Muscle of leg (tissue), 11 donors: ENCODE data around the gene EYS. TPM values are rescaled to one million over a fixed set of nuclear protein-coding genes. Genes with fewer than 3 reads are reported as not detected.
A peak's percentile ranks its signal among the peaks of the same experiment; 100 is the strongest.

Source experiments
- DNase-seq: peaks from one replicate; pipeline ENCODE4 v3.0.0; 2013
- H3K27ac ChIP-seq: one replicate; pipeline ENCODE4 v1.5.1; 2013; ENCODE audit warnings: mild to moderate bottlenecking, low read length, control low read depth
- H3K27me3 ChIP-seq: one replicate; pipeline ENCODE4 v1.6.1; 2013; ENCODE audit warnings: low read length; ENCODE audit not compliant: control insufficient read depth, insufficient read depth
- H3K36me3 ChIP-seq: one replicate; pipeline ENCODE4 v1.6.1; 2013; ENCODE audit warnings: low read length; ENCODE audit not compliant: control insufficient read depth, insufficient read depth
- H3K4me1 ChIP-seq: one replicate; pipeline ENCODE4 v1.6.1; 2013; ENCODE audit warnings: low read length; ENCODE audit not compliant: control insufficient read depth, insufficient read depth
- H3K4me3 ChIP-seq: one replicate; pipeline ENCODE4 v1.5.1; 2013; ENCODE audit warnings: low read length, control low read depth
- H3K9me3 ChIP-seq: replicated peaks from 2 replicates; pipeline ENCODE4 v1.6.1; 2013; ENCODE audit warnings: low read depth, low read length; ENCODE audit not compliant: control insufficient read depth
- WGBS: methylation state at CpG from one replicate; pipeline ENCODE4 v1.1.5; 2013; ENCODE audit warnings: missing lambda C conversion rate; ENCODE audit not compliant: insufficient coverage; 5-methylcytosine and 5-hydroxymethylcytosine counted together
- polyA plus RNA-seq, 8 donors: library from polyadenylated mRNA; unstranded; fragments of 120-200 nt; gene quantifications; one replicate each; pipeline versions ENCODE4 v1.2.1 to v1.2.3, GENCODE V29; 2013; ENCODE audit warnings: inconsistent platforms in 1 of 8, low replicate concordance in 1 of 8; ENCODE audit not compliant: insufficient read length in 8 of 8, insufficient read depth in 1 of 8
- total RNA-seq: library from RNA; stranded (reverse); fragments of 120-200 nt; gene quantifications from one replicate; pipeline ENCODE4 v1.2.4, GENCODE V29; 2013

EYS gene
- total and polyA plus RNA-seq, 9 donors: 0.24 to 1.1 (median 0.66) TPM

DNA sequence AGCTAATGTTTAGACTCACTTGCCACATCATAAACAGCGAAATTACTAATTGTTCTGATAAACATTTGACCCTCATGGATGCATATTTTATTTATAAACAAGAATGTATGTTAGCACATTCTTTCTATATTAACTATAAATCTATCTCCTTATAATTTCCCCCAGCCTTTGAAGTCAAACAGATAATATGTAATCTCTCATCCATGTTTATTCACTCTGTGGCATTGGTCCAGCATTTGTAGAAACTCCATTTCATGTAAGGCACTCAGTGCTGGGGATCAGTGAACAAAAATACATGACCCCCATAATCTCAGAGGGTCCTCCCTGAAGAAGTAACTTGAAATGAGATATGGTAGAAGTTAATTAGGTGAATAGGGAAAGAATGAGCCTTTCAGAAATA lies 856.9 kb downstream of the EYS start:
- no peaks in the 10 kb centered on the region for H3K27me3 ChIP-seq
- no peak overlapping the region for H3K4me3 ChIP-seq
- H3K36me3 ChIP-seq: no peaks in the 10 kb centered on the region
- DNase-seq: no peak
- no peaks in the 10 kb centered on the region for H3K9me3 ChIP-seq
- no CpG with 5 or more reads among the region's 1 CpG for WGBS
- no peaks in the 10 kb centered on the region for H3K4me1 ChIP-seq
- no peak overlapping the region for H3K27ac ChIP-seq

DNA sequence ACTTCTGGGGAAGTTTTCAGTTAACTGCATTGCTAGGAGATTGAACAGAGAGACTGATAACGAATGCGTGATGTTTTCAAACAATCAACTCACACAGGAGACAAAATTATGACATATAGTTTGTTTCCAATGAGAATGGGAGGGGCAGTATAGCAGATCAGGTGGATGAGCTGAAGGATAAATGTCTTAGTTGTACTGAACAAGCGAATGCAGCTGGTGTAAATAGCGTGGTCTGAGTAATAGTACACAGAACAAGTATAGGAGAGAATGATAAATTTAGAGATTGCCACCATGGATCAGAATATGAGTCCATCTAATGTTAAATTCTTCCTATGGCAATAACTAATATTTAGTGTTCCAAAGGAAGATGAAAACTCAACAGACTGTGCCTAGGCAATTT lies 858.6 kb downstream of the EYS start:
- H3K4me3 ChIP-seq: no peak overlapping the region
- no peaks in the 10 kb centered on the region for H3K36me3 ChIP-seq
- DNase-seq: no peak
- no peak overlapping the region for H3K27ac ChIP-seq
- no peaks in the 10 kb centered on the region for H3K27me3 ChIP-seq
- no peaks in the 10 kb centered on the region for H3K9me3 ChIP-seq
- no CpG with 5 or more reads among the region's 4 CpGs for WGBS
- no peaks in the 10 kb centered on the region for H3K4me1 ChIP-seq

DNA sequence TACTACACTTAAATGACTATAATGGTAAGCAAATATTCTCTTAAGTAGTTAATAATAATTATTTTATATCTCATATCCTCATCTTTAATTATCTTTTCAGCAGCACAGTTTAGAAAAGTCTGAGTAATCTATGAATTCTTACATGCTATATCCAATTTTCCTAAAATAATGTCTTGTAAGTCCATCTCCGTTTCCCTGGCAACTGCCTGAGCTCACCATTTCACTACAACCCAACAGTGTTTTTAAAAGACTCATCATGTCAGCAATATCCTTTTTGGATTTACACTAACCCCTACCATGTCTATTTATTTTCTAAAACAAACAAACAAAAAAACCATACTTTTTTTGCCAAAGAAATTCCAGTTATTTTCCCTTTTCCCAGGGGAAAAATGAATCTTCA lies 859.6 kb downstream of the EYS start:
- Histone ChIP-seq H3K4me3 (no peak overlapping the region), H3K27ac (no peak overlapping the region), H3K4me1 (no peaks in the 10 kb centered on the region), H3K36me3 (no peaks in the 10 kb centered on the region), H3K27me3 (no peaks in the 10 kb centered on the region), H3K9me3 (peaks cover 4% of the 10 kb centered on the region)
- WGBS: 83% methylated on average over 1 of the region's 1 CpG
- peak; percentile 2 for DNase-seq

DNA sequence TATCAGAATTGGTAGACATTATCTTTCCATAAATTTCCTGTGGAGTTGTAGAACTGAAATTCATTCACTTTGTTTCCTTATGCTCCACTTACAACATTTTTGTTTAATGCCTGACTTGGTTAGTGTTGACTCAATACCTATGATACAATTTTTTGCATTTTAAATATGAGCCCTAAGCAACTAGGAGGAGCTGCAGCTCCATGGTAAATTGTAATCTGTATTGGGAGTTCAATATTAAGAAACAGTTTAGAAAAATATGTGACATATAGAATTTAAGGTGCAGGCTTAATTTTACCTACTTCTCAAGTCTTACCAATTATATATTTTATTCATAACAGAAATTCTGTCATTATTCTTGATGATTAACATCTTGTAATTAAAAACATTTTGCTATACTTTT lies 868.3 kb downstream of the EYS start:
- peak; percentile 24 for DNase-seq
- H3K36me3 ChIP-seq: no peaks in the 10 kb centered on the region

DNA sequence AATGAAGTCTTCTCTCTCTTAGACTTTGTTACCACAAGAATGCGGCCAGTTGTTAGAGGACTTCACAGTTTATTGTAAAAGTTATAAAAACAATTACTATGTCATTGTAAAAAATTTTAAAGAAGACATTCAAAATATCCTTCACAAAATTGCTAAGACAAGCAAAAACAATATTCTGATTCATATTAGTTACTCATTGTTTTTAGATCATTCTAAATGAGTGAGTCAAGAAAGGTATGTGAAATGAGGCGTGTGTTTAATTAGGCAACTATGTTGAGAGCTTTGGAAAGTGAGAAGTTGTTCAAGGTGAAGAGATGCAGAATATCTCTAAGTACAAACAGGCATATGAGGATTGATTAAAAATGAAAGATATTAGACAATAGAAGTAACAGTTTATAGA lies 875.3 kb downstream of the EYS start:
- DNase-seq: no peak
- H3K4me1 ChIP-seq: no peaks in the 10 kb centered on the region
- WGBS: no CpG with 5 or more reads among the region's 2 CpGs
- H3K27me3 ChIP-seq: no peaks in the 10 kb centered on the region
- H3K36me3 ChIP-seq: no peaks in the 10 kb centered on the region
- peaks cover 8% of the 10 kb centered on the region for H3K9me3 ChIP-seq
- no peak overlapping the region for H3K4me3 ChIP-seq
- H3K27ac ChIP-seq: no peak overlapping the region

More for the DNA sequence above, 868.3 kb downstream of the EYS start:
- Histone ChIP-seq H3K4me3 (no peak overlapping the region), H3K27me3 (no peaks in the 10 kb centered on the region), H3K9me3 (peaks cover 7% of the 10 kb centered on the region), H3K27ac (no peak overlapping the region), H3K4me1 (no peaks in the 10 kb centered on the region)

DNA sequence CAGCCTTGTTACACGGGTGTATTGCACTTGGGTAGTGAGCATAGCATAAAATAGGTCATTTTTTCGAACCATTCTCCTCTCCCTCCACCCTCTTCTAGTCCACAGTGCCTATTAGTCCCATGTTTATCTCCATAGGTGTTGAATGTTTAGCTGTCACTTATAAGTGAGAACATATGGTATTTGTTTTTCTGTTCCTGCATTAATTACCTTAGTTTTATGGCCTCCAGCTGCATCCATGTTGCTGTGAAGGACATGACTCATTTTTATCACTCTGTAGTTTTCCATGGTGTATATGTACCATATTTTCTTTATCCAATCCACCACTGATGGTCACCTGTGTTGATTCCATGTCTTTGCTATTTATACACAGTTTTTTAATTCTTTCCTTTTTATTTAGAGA lies 889.5 kb downstream of the EYS start:
- WGBS: no CpG with 5 or more reads among the region's 2 CpGs
- H3K27ac ChIP-seq: no peak overlapping the region
- no peaks in the 10 kb centered on the region for H3K27me3 ChIP-seq
- H3K36me3 ChIP-seq: no peaks in the 10 kb centered on the region
- DNase-seq: no peak
- H3K9me3 ChIP-seq: no peaks in the 10 kb centered on the region
- H3K4me3 ChIP-seq: no peak overlapping the region
- H3K4me1 ChIP-seq: no peaks in the 10 kb centered on the region

DNA sequence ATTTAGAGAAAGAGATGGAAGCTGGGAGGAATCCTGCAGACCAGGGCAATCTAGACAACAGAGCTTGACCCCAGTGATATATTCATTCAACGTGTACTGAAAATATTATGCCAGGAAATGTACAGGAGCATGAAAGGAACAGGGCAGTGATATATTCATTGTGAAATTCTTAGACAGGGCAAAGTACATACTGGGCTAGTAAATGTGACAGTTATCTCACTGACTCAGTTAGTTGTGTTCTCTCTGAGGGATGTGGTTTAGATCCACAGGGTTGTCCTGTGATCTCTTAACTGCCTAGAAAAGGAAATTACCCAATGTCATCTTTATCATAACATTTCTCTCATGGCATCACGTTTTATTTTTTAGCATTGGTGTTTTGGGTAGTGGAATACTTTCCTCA lies 891.3 kb downstream of the EYS start:
- DNase-seq: no peak
- H3K9me3 ChIP-seq: no peaks in the 10 kb centered on the region
- no peaks in the 10 kb centered on the region for H3K36me3 ChIP-seq
- WGBS: no CpG with 5 or more reads among the region's 2 CpGs
- H3K4me1 ChIP-seq: no peaks in the 10 kb centered on the region
- no peak overlapping the region for H3K27ac ChIP-seq
- no peak overlapping the region for H3K4me3 ChIP-seq
- H3K27me3 ChIP-seq: no peaks in the 10 kb centered on the region

DNA sequence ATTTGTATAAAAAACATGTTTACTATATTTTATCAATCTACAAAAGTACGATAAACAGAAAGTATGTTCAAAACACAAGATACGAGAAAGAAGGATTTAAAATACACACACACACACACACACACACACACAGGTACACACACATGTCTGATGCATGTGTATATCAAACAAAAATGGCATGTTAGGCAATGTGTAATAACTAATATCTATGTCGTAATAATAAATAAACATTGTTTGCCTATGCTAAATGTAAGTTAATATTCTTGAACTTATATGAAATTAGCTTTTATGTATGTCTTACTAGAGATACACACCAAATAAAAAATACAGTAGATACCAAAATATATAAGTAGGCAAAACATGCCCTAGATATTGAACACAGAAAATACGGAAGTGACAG lies 894.9 kb downstream of the EYS start:
- Histone ChIP-seq H3K27me3 (no peaks in the 10 kb centered on the region), H3K36me3 (no peaks in the 10 kb centered on the region), H3K4me3 (no peak overlapping the region), H3K4me1 (no peaks in the 10 kb centered on the region), H3K27ac (no peak overlapping the region), H3K9me3 (no peaks in the 10 kb centered on the region)
- no peak for DNase-seq
- no CpG with 5 or more reads among the region's 4 CpGs for WGBS

DNA sequence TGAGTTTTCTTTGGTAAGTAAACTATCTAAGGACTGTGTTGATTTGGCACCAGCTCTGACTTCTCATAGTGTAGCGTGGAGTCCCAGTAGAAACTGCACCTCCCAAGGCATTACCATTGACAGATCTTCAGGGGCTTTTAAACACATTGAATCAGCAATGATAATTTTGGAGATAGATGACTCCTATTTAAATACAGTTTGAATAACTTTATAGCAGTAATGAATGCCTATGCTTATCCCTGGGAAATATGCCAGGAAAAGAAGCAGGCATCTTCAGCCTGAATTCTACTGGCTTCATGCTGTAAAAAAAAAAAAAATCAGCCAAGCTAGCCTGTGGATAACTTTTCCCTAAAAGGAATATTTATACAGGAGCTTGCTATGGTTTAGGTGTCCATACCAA lies 895.9 kb downstream of the EYS start:
- DNase-seq: peak; percentile 4
- H3K4me3 ChIP-seq: no peak overlapping the region
- no peaks in the 10 kb centered on the region for H3K27me3 ChIP-seq
- H3K4me1 ChIP-seq: no peaks in the 10 kb centered on the region
- no peaks in the 10 kb centered on the region for H3K9me3 ChIP-seq
- WGBS: no CpG with 5 or more reads among the region's 1 CpG
- H3K27ac ChIP-seq: no peak overlapping the region
- no peaks in the 10 kb centered on the region for H3K36me3 ChIP-seq

DNA sequence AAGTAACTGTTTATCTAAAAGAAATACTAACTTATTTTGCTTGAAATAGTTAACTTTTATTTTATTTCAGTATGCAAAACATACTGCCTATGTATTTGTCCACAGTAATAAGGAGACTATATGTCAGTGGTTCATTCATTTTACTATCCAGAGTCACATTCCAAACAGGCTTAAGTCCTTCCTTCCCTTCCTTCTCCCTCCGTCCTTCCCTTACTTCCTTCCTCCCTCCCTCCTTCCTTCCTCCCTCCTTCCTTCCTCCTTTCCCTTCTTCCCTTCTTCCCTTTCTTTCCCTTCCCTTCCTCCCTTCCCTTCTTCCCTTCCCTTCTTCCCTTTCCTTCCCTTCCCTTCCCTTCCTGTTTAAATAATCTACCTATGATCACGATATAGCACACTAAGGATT lies 899.2 kb downstream of the EYS start:
- no peak overlapping the region for H3K4me3 ChIP-seq
- H3K4me1 ChIP-seq: no peaks in the 10 kb centered on the region
- DNase-seq: no peak
- no peaks in the 10 kb centered on the region for H3K27me3 ChIP-seq
- no peaks in the 10 kb centered on the region for H3K36me3 ChIP-seq
- H3K9me3 ChIP-seq: peaks cover 4% of the 10 kb centered on the region
- H3K27ac ChIP-seq: no peak overlapping the region
- 64% methylated on average over 1 of the region's 2 CpGs for WGBS

DNA sequence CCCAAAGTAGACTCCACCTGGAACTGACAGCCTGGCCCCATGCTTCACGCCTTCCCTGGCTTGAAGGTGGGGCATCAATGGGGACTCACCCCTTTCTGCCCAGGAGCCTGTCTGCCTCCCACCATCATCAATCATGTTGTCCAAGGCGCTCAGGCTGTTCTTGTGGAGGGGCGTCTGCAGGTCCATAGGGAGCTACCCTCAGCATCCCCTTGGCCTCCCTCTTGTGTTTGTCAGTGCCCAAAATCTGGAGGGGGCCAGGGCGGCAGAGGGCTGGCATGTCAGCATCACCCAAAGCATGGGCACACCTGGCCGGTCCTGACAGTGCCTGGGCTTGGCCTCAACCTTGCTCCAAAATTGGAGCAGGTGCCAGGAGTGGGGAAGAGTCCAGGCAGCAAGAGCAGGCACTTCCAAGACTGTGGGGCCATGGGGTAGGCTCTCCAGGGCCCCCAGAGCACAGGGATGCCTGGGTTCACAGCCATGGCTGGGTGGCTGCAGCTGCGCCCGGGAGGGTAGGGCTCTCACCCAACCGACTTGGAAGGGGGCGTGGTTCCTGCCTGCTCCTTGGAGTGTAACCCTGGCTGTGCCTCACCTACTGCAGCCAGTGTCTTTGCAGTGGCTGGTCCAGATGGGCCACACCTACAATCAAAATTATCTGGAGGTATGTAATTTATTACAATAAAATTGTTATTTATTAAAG lies 903.4 kb downstream of the EYS start:
- WGBS: 88% methylated on average over 8 of the region's 9 CpGs

More for the DNA sequence above, 903.4 kb downstream of the EYS start:
- Histone ChIP-seq H3K27me3 (no peaks in the 10 kb centered on the region), H3K9me3 (peaks cover 4% of the 10 kb centered on the region), H3K27ac (no peak overlapping the region), H3K4me3 (no peak overlapping the region), H3K4me1 (no peaks in the 10 kb centered on the region), H3K36me3 (no peaks in the 10 kb centered on the region)
- no peak for DNase-seq
